Parathyroid adenoma (tissue), 2 donors: ENCODE data around the gene ACTRT2.

Experiments used
- H2AFZ ChIP-seq: fragments of 300-600 bp; sonication (generic); one replicate; pipeline ENCODE4 v1.7.0; 2017; ENCODE audit warnings: antibody characterized with exemption, mild to moderate bottlenecking
- H3K27ac ChIP-seq: fragments of 300-600 bp; sonication (generic); one replicate; pipeline ENCODE4 v1.7.0; 2017
- H3K27me3 ChIP-seq: fragments of 300-600 bp; sonication (generic); one replicate; pipeline ENCODE4 v1.7.0; 2017; ENCODE audit warnings: low read length; ENCODE audit not compliant: control insufficient read depth, insufficient read depth
- H3K36me3 ChIP-seq: fragments of 300-600 bp; sonication (generic); one replicate; pipeline ENCODE4 v1.7.0; 2017; ENCODE audit warnings: low read length; ENCODE audit not compliant: control insufficient read depth, insufficient read depth
- H3K4me1 ChIP-seq: fragments of 300-600 bp; sonication (generic); one replicate; pipeline ENCODE4 v1.7.0; 2017; ENCODE audit warnings: control low read depth
- H3K4me2 ChIP-seq: fragments of 300-600 bp; sonication (generic); one replicate; pipeline ENCODE4 v1.7.0; 2017; ENCODE audit warnings: low read length
- H3K4me3 ChIP-seq: fragments of 300-600 bp; sonication (generic); one replicate; pipeline ENCODE4 v1.7.0; 2017; ENCODE audit warnings: low read depth, low read length
- H3K79me2 ChIP-seq: fragments of 300-600 bp; sonication (generic); one replicate; pipeline ENCODE4 v1.7.0; 2017; ENCODE audit warnings: control low read depth
- H3K9ac ChIP-seq: fragments of 300-600 bp; sonication (generic); one replicate; pipeline ENCODE4 v1.7.0; 2017; ENCODE audit warnings: mild to moderate bottlenecking
- H3K9me3 ChIP-seq: fragments of 300-600 bp; sonication (generic); one replicate; pipeline ENCODE4 v1.7.0; 2017; ENCODE audit warnings: low read length; ENCODE audit not compliant: control insufficient read depth
- TF ChIP-seq, protein P1 (sequence below): fragments of 300-600 bp; sonication (generic); IDR thresholded peaks from one replicate; pipeline ENCODE4 v1.7.0; 2017; ENCODE audit warnings: antibody characterized with exemption, mild to moderate bottlenecking
- donor health status: primary hyperparathyroidism.

Gene ACTRT2

DNA sequence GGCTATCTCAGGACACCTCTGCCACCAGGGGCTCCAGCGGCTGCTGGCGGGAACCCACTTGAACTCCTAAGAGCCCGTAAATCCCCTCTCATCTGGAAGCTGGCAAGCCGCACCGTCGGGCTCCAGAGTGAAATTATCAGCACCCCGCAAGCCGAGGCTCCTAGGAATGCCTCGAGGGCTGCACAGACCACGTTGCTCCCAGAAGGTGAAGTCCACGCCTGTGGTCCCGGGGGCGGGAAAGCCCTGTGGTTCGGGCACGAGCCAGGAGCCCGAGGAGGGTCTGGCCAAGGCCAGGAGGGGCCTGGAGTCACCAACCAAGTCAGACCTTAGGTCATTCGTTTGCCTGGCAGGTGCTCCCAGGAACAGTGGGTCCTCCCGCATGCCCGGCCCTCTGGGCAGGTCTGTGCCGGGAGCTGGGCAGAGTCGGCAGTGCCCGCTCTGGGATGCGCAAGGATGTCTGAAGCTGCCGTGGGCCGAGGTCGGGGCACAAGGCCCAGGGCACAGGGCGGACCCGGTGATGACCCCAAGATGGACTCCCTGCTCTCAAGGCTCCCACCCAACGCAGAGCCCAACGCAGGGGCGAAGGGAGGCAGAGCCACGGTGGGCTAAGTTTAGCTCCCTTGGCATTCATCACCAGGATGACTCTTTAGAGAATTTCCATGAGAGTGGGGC lies 8.9 kb downstream of the ACTRT2 start:
- Histone ChIP-seq H2AFZ (no peak overlapping the region), H3K4me3 (no peak overlapping the region), H3K27ac (no peak overlapping the region), H3K27me3 (no peaks in the 10 kb centered on the region), H3K9ac (no peak overlapping the region), H3K79me2 (no peaks in the 10 kb centered on the region), H3K4me2 (no peak overlapping the region), H3K36me3 (no peaks in the 10 kb centered on the region), H3K9me3 (no peaks in the 10 kb centered on the region), H3K4me1 (no peaks in the 10 kb centered on the region)
- TF ChIP-seq, protein P1, sequence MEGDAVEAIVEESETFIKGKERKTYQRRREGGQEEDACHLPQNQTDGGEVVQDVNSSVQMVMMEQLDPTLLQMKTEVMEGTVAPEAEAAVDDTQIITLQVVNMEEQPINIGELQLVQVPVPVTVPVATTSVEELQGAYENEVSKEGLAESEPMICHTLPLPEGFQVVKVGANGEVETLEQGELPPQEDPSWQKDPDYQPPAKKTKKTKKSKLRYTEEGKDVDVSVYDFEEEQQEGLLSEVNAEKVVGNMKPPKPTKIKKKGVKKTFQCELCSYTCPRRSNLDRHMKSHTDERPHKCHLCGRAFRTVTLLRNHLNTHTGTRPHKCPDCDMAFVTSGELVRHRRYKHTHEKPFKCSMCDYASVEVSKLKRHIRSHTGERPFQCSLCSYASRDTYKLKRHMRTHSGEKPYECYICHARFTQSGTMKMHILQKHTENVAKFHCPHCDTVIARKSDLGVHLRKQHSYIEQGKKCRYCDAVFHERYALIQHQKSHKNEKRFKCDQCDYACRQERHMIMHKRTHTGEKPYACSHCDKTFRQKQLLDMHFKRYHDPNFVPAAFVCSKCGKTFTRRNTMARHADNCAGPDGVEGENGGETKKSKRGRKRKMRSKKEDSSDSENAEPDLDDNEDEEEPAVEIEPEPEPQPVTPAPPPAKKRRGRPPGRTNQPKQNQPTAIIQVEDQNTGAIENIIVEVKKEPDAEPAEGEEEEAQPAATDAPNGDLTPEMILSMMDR: no peak

DNA sequence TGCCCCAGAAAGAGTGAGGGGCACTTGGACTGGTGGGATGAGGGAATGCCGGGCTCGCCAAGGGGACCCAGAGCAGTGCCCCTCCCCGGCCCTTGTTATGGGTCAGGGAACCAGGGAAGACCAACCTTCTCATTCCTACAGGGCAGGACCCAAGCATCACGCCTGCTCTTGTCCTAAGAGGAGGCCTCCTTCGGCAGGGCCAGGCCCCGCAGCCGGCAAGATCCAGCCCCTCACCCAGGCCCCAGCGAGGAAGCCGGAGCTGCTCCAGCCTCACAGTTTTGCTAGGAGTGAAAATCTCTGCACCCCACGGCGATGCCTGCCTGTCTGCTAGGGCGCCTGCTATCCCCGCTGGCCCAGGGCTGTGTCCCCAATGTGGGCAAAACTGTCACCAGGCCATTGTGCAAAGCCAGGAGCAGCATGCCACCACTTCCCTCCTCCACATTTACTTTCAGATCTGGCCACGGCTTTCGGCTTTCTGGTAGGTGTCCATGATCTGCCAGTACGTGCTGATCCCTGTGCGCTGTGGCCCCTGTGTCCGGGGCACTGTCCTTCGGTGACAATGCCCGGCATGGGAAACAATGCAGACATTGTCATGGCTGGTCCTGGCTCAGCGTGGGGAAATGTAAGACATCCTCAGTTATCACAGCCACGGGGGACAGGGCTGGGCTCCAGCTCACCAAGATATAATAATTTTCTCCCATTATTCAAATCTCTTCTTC lies 9.6 kb downstream of the ACTRT2 start:
- H3K4me3 ChIP-seq: no peak overlapping the region
- no peak overlapping the region for H3K4me2 ChIP-seq
- no peak overlapping the region for H3K9ac ChIP-seq
- H3K27ac ChIP-seq: no peak overlapping the region
- no peaks in the 10 kb centered on the region for H3K27me3 ChIP-seq
- TF ChIP-seq, protein P1: no peak
- H3K79me2 ChIP-seq: no peaks in the 10 kb centered on the region
- H2AFZ ChIP-seq: no peak overlapping the region
- H3K36me3 ChIP-seq: no peaks in the 10 kb centered on the region
- H3K9me3 ChIP-seq: no peaks in the 10 kb centered on the region
- H3K4me1 ChIP-seq: no peaks in the 10 kb centered on the region

DNA sequence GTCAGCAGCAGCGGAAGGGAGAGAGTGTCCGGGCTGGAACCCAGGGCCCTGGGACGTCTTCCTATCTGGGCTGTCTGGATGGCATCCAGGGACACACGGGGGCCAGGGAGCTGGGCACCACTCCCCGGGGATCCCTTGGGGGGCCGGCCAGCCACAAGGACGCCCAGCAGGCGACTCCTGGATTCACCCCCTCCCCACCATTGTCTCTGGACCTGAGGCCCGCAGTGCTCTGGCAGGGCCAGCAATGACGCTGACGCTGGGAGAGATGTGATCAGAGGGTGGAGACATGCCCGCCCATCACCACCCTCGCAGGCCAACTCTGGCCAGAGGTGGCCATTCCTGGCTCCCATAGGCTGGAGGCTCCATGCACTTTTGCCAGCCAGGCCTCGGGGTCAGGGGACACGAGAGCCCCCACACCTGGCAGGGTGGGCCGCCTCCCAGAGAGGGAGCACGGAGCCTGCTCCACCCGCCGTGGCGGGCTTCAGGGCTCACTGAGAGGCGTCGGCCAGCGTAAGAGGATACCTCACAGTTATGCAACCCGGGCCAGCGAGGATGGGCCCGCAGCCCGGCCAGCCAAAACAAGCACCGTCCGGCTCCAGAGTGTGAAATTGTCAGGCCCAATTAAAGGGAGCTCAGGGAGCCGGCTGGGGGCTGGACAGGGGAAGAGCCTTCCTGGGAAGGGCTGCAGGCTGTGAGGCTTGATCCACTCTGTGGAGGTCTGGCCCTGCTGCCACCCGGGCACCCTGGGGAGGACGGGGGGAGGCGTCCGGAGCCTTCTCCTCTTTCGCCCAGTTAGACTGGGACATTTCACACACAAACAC lies 10.3 kb downstream of the ACTRT2 start:
- Histone ChIP-seq H3K4me1 (no peaks in the 10 kb centered on the region), H2AFZ (no peak overlapping the region), H3K9me3 (no peaks in the 10 kb centered on the region), H3K36me3 (no peaks in the 10 kb centered on the region), H3K4me2 (no peak overlapping the region), H3K27me3 (no peaks in the 10 kb centered on the region), H3K4me3 (no peak overlapping the region), H3K9ac (no peak overlapping the region), H3K27ac (no peak overlapping the region), H3K79me2 (no peaks in the 10 kb centered on the region)
- TF ChIP-seq, protein P1: no peak

DNA sequence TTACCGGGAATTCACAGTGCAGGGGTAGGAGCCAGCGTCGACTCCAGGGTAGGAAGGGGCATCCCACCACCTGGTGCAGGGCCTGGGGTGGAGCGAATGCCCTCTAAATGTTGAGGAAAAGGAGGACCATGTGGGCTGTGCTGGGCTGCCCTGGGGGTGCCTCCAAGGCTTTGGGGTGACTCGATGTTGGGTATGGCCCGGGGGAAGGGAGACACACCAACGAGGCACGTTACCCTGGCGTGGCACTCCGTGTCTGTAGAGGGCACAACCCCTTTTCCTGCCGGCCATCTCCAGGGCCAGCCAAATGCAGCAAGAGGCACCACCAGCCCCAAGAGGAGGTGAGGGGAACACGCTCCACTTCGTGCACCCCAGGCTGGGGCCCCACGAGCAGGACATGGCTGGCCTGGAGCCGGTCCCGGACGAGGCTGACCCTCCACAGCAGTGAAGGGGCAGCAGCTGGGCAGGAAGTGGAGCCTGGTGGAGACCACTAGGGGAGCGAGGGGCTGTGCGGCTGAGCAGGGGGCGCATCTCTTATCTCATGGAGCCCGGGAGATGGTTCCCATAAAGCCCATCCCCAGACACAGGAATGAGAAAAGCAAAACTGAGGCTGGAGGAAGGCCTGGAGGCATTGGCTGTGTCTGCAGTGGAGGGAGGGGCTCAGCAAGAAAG lies 11.2 kb downstream of the ACTRT2 start:
- Histone ChIP-seq H3K4me2 (no peak overlapping the region), H3K79me2 (no peaks in the 10 kb centered on the region), H3K4me3 (no peak overlapping the region), H3K27ac (no peak overlapping the region), H3K27me3 (no peaks in the 10 kb centered on the region), H2AFZ (no peak overlapping the region), H3K9ac (no peak overlapping the region), H3K36me3 (no peaks in the 10 kb centered on the region), H3K9me3 (no peaks in the 10 kb centered on the region), H3K4me1 (no peaks in the 10 kb centered on the region)
- TF ChIP-seq, protein P1: no peak
